ENCODE measurements around the gene NUDT4. TPM values are rescaled to one million over a fixed set of nuclear protein-coding genes. Genes with fewer than 3 reads are reported as not detected.
A peak's percentile ranks its signal among the peaks of the same experiment; 100 is the strongest.

The NUDT4 gene
- total RNA-seq, 1 experiment from 2014 or later: 51.0 TPM

DNA sequence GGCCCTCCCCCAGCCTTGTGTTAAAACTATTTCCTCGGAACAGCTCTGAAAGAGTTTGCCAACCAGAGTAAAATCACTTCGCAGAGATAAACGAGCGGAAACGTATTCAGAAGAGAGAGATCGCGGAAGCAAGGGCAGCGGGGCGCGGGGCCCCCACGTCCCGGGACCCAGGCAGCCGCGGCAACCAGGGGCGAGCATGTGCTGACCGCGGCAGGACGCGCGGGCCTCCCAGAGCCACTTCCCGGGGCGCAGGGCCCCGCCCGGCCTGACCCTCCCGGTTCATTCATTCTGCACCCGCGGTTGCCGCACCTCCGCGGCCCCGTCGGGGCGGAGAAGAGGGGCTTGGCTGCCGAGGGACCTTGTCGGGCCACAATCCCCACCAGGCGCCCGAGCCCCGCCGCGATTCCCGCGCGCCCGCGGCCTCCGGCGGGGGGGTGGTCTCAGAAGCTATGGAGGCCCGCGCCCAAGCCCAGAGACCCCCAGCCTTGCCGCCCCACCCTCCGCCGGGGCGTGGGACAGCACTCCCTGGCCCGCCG lies 63.4 kb downstream of the NUDT4 start:
- Histone ChIP-seq H3K9me3 (ENCODE audit: insufficient read depth, low read depth) (no peaks in the 10 kb centered on the region), H3K4me1 (replicated peaks; ENCODE audit: insufficient read depth) (peaks cover 31% of the 10 kb centered on the region), H3K27me3 (ENCODE audit: insufficient read depth, low read depth) (no peaks in the 10 kb centered on the region), H3K4me2 (peak overlapping the region; percentile 90), H3K4me3 (peak overlapping the region; percentile 73), H3K79me2 (ENCODE audit: low read depth) (peaks cover 56% of the 10 kb centered on the region), H3K27ac (peak overlapping the region; percentile 83), H3K9me2 (ENCODE audit: insufficient read depth) (no peaks in the 10 kb centered on the region), H3K36me3 (ENCODE audit: low read depth) (no peaks in the 10 kb centered on the region), H2AFZ (peak overlapping the region; percentile 98), H3F3A (ENCODE audit: insufficient read depth, low read depth) (peaks cover 13% of the 10 kb centered on the region; the same call in 1 of the 2 replicates), H4K20me1 (ENCODE audit: insufficient read depth) (peaks cover 48% of the 10 kb centered on the region)
- DNase-seq: peak in 1 of 2 experiments; percentile 37
- TF ChIP-seq, protein P1, sequence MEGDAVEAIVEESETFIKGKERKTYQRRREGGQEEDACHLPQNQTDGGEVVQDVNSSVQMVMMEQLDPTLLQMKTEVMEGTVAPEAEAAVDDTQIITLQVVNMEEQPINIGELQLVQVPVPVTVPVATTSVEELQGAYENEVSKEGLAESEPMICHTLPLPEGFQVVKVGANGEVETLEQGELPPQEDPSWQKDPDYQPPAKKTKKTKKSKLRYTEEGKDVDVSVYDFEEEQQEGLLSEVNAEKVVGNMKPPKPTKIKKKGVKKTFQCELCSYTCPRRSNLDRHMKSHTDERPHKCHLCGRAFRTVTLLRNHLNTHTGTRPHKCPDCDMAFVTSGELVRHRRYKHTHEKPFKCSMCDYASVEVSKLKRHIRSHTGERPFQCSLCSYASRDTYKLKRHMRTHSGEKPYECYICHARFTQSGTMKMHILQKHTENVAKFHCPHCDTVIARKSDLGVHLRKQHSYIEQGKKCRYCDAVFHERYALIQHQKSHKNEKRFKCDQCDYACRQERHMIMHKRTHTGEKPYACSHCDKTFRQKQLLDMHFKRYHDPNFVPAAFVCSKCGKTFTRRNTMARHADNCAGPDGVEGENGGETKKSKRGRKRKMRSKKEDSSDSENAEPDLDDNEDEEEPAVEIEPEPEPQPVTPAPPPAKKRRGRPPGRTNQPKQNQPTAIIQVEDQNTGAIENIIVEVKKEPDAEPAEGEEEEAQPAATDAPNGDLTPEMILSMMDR (conservative IDR thresholded peaks at IDR 0.05): no peak
- no peak for TF ChIP-seq EZH2 (IDR thresholded peaks at IDR 0.05; ENCODE audit: low read depth)
- no TSS peak for BruUV-seq (replicated peaks)
- ChIA-PET POLR2A (ENCODE audit: unreplicated experiment) (interaction anchor here (0.6 kb wide), 1 partner anchor 610 kb away, joined by 3 read pairs; no protein-coding TSS in a partner anchor), CTCF (no interaction called here)
- intact Hi-C loops (cut with micrococcal nuclease; ENCODE audit: unreplicated experiment): no loop called here

DNA sequence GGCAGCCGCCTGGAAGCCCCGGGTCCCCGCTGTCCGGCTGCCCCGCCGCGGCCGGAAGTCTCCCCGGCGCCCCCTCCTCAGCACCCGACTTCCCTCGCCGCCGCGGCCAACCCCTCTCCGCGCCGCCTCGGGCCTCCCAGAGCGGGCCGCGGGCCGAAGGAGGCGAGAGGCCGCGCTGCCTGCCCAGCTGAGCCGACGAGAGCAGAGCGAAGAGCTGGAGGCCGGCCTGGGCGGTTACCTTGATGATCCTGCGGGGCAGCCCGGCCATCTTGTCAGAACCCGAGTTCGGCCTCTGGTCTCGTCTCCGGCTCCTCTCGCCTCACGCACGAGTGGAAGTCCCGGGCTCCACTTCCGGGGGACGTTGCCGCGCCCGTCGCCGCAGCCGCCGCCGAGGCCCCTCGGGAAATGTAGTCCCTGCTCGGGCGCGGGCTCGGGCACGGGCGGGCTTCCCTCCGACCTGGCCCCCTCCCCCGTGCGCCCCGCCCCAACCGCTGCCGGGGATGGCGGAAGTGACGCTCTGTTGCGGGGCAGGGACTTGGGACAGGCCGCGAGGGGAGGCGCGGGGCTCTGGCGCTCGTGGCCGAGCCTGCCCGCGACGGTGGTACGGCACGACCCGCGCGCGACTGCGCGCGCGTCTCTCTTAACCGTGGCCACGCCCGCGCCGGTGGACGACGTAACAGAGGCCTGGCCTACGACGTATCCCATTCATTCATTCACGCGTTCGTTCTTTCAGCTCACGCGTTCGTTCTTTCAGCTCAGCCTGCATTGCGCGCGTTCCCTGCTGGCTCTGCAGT lies 64.1 kb downstream of the NUDT4 start, which contains the start of gene UBE2N:
UBE2N (minus strand) TSS at position 331 of the 794 bp plus-strand sequence; CDS start at position 268, 63 bp downstream.
- Histone ChIP-seq H3K36me3 (ENCODE audit: low read depth) (no peaks in the 10 kb centered on the region), H2AFZ (peak within 1 kb of the TSS; percentile 98), H3K27ac (peak within 1 kb of the TSS; percentile 83), H3K4me3 (peak within 1 kb of the TSS; percentile 73), H3K27me3 (ENCODE audit: insufficient read depth, low read depth) (no peaks in the 10 kb centered on the region), H4K20me1 (ENCODE audit: insufficient read depth) (peaks cover 42% of the 10 kb centered on the region), H3K9me2 (ENCODE audit: insufficient read depth) (no peaks in the 10 kb centered on the region), H3F3A (ENCODE audit: insufficient read depth, low read depth) (peaks cover 13% of the 10 kb centered on the region; the same call in 1 of the 2 replicates), H3K79me2 (ENCODE audit: low read depth) (peaks cover 50% of the 10 kb centered on the region), H3K9me3 (ENCODE audit: insufficient read depth, low read depth) (no peaks in the 10 kb centered on the region), H3K4me2 (peak within 1 kb of the TSS; percentile 92), H3K4me1 (replicated peaks; ENCODE audit: insufficient read depth) (peaks cover 31% of the 10 kb centered on the region)
- CTCF ChIA-PET: no interaction called here
- intact Hi-C loops (cut with micrococcal nuclease; ENCODE audit: unreplicated experiment): loop anchor here (1.0 kb wide), 2 partner anchors 25 to 659 kb away; partner anchors contain the start of gene MRPL42
- no peak for TF ChIP-seq EZH2 (IDR thresholded peaks at IDR 0.05; ENCODE audit: low read depth)
- TF ChIP-seq, protein P1 (conservative IDR thresholded peaks at IDR 0.05): no peak
- BruUV-seq (replicated peaks): no TSS peak
- POLR2A ChIA-PET (ENCODE audit: unreplicated experiment): interaction anchor here (0.6 kb wide), 1 partner anchor 1153 kb away, joined by 11 read pairs; no protein-coding TSS in a partner anchor
- peak; percentile 85 to 95 for DNase-seq

DNA sequence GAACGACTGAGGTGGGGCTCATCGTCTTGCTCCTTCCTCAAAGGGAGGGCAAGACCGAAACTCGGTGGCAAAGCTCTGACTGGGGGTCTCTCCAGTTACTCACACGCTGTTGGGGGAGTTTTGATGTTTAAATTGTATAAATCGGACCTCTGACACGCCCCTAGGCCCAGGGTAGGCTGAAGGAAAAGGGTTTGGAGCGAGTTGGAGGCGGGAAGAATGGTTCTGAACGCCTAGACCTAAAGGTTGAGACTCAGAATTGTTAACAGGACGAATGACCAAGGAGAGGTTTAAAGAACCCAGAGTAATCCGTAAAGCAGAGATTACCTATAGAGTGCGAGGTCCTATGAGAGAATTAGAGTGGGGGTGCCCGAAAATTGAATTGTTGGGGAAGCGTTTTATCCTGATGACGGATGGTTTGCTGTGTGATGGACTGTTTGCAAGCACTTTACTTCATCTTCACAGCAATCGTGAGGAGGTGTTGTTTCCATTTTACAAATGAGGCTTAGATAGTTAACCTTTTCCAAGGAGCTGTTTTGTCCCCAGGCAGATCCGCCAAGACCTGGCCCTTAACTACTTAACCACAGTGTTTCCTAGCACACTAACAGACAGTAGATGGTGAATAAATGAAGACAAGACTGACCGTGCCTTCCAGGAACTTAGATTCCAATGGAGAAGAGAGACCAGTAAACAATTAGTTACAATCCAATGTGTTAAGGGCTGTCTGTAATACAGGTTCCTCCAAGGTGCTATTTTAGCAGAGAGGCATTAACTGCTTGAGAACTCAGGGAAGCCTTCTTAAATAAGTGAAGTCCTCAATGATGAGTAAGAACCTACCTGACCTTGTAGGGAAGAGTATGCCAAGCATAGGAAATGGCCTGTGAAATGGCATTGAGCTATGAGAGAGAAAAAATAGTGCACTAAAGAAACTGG lies 65.0 kb downstream of the NUDT4 start:
- no peaks in the 10 kb centered on the region for H3K36me3 ChIP-seq (ENCODE audit: low read depth)
- peak; percentile 6 to 55 for DNase-seq
- H3K9me3 ChIP-seq (ENCODE audit: insufficient read depth, low read depth): no peaks in the 10 kb centered on the region
- intact Hi-C loops (cut with micrococcal nuclease; ENCODE audit: unreplicated experiment): loop anchor here (1.0 kb wide), 2 partner anchors 25 to 659 kb away; partner anchors contain the start of gene MRPL42
- peaks cover 41% of the 10 kb centered on the region for H3K79me2 ChIP-seq (ENCODE audit: low read depth)
- no peaks in the 10 kb centered on the region for H3K9me2 ChIP-seq (ENCODE audit: insufficient read depth)
- H4K20me1 ChIP-seq (ENCODE audit: insufficient read depth): peaks cover 33% of the 10 kb centered on the region
- CTCF ChIA-PET: no interaction called here
- POLR2A ChIA-PET (ENCODE audit: unreplicated experiment): interaction anchor here (0.6 kb wide), 1 partner anchor 1152 kb away, joined by 11 read pairs; no protein-coding TSS in a partner anchor
- H3K27ac ChIP-seq: peak overlapping the region; percentile 83
- H3K27me3 ChIP-seq (ENCODE audit: insufficient read depth, low read depth): no peaks in the 10 kb centered on the region
- H3K4me1 ChIP-seq (replicated peaks; ENCODE audit: insufficient read depth): peaks cover 31% of the 10 kb centered on the region
- H3K4me3 ChIP-seq: peak overlapping the region; percentile 73
- H3F3A ChIP-seq (ENCODE audit: insufficient read depth, low read depth): peaks cover 18% of the 10 kb centered on the region; the same call in 1 of the 2 replicates
- TF ChIP-seq, protein P1 (conservative IDR thresholded peaks at IDR 0.05): no peak
- no peak for TF ChIP-seq EZH2 (IDR thresholded peaks at IDR 0.05; ENCODE audit: low read depth)
- peak overlapping the region; percentile 98 for H2AFZ ChIP-seq
- peak overlapping the region; percentile 92 for H3K4me2 ChIP-seq
- BruUV-seq (replicated peaks): TSS peak; percentile 91

All from PC-9 (cell line).